Ascending aorta (tissue), 2 donors: Measurements from ENCODE around the gene NCK2. TPM values are rescaled to one million over a fixed set of nuclear protein-coding genes. Genes with fewer than 3 reads are reported as not detected.

Experiments
- DNase-seq, 2 donors: peaks; one replicate each; pipeline ENCODE4 v3.0.0-alpha.2; 2019; ENCODE audit warnings: low spot score in 2 of 2
- H3K27ac ChIP-seq, 2 donors: fragments of 200-600 bp; sonication (generic); one replicate each; pipeline ENCODE4 v1.5.1; 2016 to 2017; ENCODE audit warnings: mild to moderate bottlenecking in 1 of 2
- H3K27me3 ChIP-seq: fragments of 200-600 bp; sonication (generic); one replicate; pipeline ENCODE4 v1.5.1; 2017
- H3K36me3 ChIP-seq, 2 donors: fragments of 200-600 bp; sonication (generic); one replicate each; pipeline ENCODE4 v1.5.1; 2016
- H3K4me1 ChIP-seq, 2 donors: fragments of 200-600 bp; sonication (generic); one replicate each; pipeline ENCODE4 v1.5.1; 2016 to 2017; ENCODE audit warnings: mild to moderate bottlenecking in 1 of 2
- H3K4me3 ChIP-seq, 2 donors: fragments of 200-600 bp; sonication (generic); one replicate each; pipeline ENCODE4 v1.5.1; 2016 to 2017; ENCODE audit warnings: mild to moderate bottlenecking in 1 of 2
- H3K9me3 ChIP-seq, 2 donors: fragments of 200-600 bp; sonication (generic); one replicate each; pipeline ENCODE4 v1.5.1; 2016
- intact Hi-C: fragments of 100-400 bp; cut with DNase I; formaldehyde crosslinking; loops from one replicate; pipeline ENCODE4 v1.15.1; 2023
- total RNA-seq: library from RNA; depleted of rRNA; stranded (reverse); fragments of >200 nt; gene quantifications from one replicate; pipeline ENCODE4 v1.1.0, GENCODE V29; 2016
- TF ChIP-seq, protein P1 (sequence below), 3 experiments: fragments of 200-600 bp in 2 of 3; fragments of 450-650 bp in 1 of 3; sonication (generic) in 2 of 3; IDR thresholded peaks; one replicate each; pipeline ENCODE4 v1.5.1; 2016 to 2019; ENCODE audit warnings: antibody characterized with exemption in 3 of 3, mild to moderate bottlenecking in 1 of 3, moderate library complexity in 1 of 3

Gene NCK2
- total RNA-seq, 1 donor from 2014 or later = 57.6 TPM

DNA sequence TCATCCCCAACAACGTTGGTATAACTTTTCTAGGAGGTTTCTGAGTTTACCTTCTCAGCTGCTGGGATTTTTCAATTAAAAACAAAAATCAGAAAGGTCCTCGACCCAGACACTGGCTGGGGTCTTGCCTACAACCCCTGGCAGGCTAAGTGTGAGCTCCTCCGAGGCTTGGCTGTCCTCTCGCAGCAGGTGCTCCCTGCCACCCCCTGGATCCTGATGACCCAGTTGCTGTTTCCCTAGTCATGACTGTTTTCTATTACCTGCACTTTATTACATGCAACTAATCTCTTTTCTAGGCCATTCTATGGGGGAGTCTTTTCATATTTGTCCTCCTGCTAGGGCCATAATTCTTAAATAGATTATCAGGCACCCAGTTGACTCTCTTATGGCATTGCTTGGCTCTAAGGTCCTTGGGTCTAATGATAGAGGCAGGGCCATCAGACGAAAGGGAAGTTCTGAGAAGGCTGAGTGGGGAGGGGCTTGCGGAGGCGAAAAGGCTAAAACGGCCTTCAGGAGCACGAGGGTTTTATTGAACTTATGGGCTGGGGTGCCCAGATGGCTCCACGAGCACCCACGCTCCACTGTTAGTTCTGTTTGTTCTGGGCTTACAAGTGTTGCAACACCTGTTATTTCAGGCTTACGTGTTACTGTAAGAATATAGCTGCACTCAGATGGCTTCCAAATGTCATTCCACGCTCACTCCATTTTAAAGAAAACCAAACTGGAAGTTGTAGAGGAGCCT lies 166.0 kb downstream of the NCK2 start:
- intact Hi-C loops = no loop called here
- no peak overlapping the region for H3K4me3 ChIP-seq
- TF ChIP-seq, protein P1, sequence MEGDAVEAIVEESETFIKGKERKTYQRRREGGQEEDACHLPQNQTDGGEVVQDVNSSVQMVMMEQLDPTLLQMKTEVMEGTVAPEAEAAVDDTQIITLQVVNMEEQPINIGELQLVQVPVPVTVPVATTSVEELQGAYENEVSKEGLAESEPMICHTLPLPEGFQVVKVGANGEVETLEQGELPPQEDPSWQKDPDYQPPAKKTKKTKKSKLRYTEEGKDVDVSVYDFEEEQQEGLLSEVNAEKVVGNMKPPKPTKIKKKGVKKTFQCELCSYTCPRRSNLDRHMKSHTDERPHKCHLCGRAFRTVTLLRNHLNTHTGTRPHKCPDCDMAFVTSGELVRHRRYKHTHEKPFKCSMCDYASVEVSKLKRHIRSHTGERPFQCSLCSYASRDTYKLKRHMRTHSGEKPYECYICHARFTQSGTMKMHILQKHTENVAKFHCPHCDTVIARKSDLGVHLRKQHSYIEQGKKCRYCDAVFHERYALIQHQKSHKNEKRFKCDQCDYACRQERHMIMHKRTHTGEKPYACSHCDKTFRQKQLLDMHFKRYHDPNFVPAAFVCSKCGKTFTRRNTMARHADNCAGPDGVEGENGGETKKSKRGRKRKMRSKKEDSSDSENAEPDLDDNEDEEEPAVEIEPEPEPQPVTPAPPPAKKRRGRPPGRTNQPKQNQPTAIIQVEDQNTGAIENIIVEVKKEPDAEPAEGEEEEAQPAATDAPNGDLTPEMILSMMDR (IDR thresholded peaks at IDR 0.05) = no peak
- H3K36me3 ChIP-seq = no peaks in the 10 kb centered on the region
- peaks cover 0 to 3% of the 10 kb centered on the region in 2 donors for H3K4me1 ChIP-seq
- no peak overlapping the region for H3K27ac ChIP-seq
- no peak for DNase-seq
- H3K9me3 ChIP-seq = peaks cover 0 to 11% of the 10 kb centered on the region in 2 donors
- H3K27me3 ChIP-seq = no peaks in the 10 kb centered on the region

DNA sequence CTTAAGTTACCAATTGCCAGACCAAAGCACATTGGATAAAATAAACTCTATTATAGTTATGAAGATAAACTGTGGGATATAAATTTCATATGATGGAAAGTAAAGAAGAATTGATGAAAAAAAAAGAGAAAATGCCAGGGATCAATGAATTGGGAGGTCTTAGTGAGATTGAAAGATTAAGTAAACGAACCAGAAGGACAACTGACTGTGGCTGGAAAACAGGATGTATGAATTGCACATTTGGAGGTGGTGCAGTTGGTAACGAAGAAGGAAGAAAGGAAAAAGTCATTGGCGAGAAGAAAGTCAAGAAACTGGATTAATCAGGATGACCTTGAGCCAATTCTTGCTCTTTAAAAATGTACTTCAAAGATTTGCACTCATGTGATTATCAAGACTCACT lies 166.7 kb downstream of the NCK2 start:
- Histone ChIP-seq H3K27me3 (no peaks in the 10 kb centered on the region), H3K27ac (no peak overlapping the region), H3K4me1 (peaks cover 0 to 3% of the 10 kb centered on the region in 2 donors), H3K4me3 (no peak overlapping the region), H3K36me3 (no peaks in the 10 kb centered on the region), H3K9me3 (peaks cover 0 to 12% of the 10 kb centered on the region in 2 donors)
- intact Hi-C loops = no loop called here
- TF ChIP-seq, protein P1 (IDR thresholded peaks at IDR 0.05) = no peak
- DNase-seq = no peak

DNA sequence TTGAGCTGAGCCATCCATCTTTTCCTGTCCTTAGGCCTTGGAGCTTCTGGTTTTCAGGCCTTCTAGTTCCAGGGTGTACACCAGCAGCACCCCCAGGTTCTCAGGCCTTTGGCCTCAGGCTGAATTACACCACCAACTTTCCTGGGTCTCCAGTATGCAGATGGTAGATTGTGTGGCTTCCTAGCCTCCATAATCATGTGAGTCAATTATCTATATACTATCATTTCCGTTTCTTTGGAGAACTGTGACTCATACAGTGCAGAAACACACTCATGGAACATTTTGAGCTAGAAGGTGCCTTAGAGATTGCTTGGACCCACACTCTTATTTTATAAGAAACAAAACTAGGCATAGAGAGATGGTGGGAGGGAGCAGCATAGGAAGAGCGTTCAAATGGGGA lies 167.4 kb downstream of the NCK2 start:
- TF ChIP-seq, protein P1 (IDR thresholded peaks at IDR 0.05) = no peak
- Histone ChIP-seq H3K9me3 (peaks cover 0 to 12% of the 10 kb centered on the region in 2 donors), H3K36me3 (no peaks in the 10 kb centered on the region), H3K27ac (no peak overlapping the region), H3K27me3 (no peaks in the 10 kb centered on the region), H3K4me1 (peaks cover 0 to 3% of the 10 kb centered on the region in 2 donors), H3K4me3 (no peak overlapping the region)
- no peak for DNase-seq
- intact Hi-C loops = no loop called here

DNA sequence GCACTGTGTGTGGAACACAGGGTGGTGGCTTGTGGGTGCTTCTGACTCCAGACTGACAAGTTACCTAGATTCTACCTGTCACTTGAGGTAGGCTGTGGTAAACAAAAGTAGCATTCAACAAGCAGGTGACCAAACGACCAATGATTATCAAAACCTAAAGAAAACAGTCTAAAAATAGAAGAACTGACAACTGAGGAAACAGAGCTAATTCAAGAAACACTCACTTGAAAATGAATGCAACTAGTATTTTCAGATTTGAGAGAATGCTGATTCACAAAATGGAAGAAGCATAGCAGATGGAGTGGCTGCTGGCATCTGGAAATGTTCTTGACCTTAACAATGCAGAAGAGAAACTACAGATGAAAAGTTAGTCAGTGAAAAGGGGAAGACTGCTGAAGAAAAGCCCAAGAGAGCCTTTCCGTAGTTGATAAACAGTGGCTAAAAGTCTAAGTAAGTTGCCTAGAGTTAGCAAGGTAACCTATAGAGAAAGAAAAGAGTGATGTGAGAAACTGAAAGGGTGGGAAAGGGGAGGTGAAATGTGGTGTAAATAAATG lies 170.4 kb downstream of the NCK2 start:
- Histone ChIP-seq H3K36me3 (no peaks in the 10 kb centered on the region), H3K4me1 (no peaks in the 10 kb centered on the region), H3K4me3 (no peak overlapping the region), H3K27me3 (no peaks in the 10 kb centered on the region), H3K27ac (no peak overlapping the region), H3K9me3 (peaks cover 0 to 12% of the 10 kb centered on the region in 2 donors)
- TF ChIP-seq, protein P1 (IDR thresholded peaks at IDR 0.05) = no peak
- no peak for DNase-seq
- intact Hi-C loops = no loop called here

DNA sequence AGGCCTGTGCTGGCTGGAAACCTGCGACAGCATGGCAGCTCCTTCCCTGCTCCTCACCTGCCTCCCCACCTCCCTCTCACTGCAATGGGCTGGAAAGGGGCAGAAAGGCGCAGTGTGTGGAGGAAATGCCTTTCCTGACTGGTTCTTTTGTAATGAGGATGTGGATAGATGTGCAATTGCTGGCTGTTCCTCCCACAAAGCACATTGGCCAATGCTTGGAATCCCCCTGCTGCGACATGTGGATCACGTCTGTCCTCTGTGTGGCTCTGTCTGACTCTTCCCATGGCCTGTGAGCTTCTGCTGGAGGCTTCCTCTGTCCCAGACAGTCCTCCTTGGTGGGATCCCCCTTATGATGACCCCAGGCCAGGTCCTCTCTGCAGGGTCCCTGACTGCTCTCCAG lies 172.5 kb downstream of the NCK2 start:
- Histone ChIP-seq H3K4me3 (no peak overlapping the region), H3K27me3 (no peaks in the 10 kb centered on the region), H3K4me1 (no peaks in the 10 kb centered on the region), H3K9me3 (peaks cover 0 to 12% of the 10 kb centered on the region in 2 donors), H3K36me3 (no peaks in the 10 kb centered on the region), H3K27ac (no peak overlapping the region)
- TF ChIP-seq, protein P1 (IDR thresholded peaks at IDR 0.05) = no peak
- no peak for DNase-seq
- intact Hi-C loops = no loop called here
